Stimulated activated CD4-positive, alpha-beta T cell treated with anti-CD3 and anti-CD28 coated beads, Interleukin-12 subunit alpha, Interleukin-12 subunit beta, amount 100 ng/mL, for 48 hours (primary cell): Measurements from ENCODE around the gene EPN2.
A peak's percentile ranks its signal among the peaks of the same experiment; 100 is the strongest.

Experiments
- DNase-seq, 3 donors: peaks; one replicate each; pipeline ENCODE4 v3.0.0-alpha.2; 2020; ENCODE audit warnings: low read depth in 2 of 3, low spot score in 1 of 3

EPN2 gene

DNA sequence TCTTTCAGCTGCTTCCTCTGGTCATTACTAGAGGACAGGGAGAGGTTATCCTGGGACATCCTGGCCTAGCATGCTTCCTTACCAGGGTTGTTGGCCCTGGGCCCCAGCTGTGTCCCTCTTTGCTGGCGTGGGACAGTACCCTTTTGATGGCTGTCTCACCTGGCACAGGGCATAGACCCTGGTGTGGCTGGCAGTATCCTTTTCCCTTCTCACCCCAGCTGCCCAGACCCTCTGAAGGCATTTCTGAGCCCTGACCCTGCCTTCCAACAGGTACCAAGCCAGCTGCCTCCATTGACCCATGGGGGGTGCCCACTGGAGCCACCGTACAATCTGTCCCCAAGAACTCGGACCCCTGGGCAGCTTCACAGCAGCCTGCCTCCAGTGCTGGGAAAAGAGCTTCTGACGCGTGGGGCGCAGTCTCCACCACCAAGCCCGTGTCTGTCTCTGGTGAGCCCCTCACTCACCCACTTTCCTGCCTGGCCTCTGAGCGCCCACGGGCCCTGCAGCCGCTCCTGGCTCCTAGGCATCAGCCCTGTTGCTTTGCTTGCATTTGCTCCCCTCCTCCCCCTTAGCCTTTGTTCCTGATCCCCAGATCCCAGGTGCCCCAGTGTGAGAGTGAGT lies 91.4 kb downstream of the EPN2 start:
- DNase-seq, result no peak

DNA sequence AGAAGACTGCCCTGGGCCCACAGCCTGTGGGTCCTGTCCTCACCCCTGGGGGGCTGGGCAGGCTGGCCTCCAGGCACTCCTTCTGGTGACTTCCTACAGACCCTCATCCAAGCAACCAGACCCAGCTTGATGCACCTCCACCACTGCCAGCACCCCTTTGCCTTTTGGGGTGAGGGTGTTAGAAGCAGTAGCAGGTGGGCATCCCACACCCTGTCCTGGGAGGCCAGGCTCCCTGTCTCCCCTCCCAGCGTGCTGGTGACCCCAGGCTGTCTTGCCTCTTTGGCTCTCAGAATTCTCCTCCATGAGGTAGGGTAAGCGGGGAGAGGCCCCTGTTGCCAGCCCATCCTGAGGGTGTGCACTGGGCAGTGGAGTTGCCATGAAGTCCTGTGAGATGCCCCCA lies 92.0 kb downstream of the EPN2 start:
- no peak for DNase-seq

DNA sequence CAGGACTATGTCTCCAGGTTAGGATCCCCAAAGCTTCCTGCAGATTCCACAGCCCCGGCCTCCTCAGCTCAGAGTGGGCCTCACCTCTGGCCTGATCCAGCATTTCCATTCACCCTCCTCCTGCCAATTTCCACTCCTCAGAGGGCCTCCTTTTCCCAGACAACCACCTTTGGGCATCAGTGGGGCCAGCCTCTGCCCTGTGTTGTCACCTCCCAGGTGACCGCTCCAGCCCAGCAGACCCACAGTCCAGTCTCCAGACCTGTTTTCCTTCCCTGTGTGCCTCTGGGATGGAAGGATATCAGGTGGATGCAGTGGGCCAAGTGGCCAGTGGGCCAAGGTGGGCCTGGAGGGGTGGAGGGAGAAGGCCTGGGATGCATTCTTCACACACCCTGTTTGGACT lies 92.7 kb downstream of the EPN2 start:
- no peak for DNase-seq

DNA sequence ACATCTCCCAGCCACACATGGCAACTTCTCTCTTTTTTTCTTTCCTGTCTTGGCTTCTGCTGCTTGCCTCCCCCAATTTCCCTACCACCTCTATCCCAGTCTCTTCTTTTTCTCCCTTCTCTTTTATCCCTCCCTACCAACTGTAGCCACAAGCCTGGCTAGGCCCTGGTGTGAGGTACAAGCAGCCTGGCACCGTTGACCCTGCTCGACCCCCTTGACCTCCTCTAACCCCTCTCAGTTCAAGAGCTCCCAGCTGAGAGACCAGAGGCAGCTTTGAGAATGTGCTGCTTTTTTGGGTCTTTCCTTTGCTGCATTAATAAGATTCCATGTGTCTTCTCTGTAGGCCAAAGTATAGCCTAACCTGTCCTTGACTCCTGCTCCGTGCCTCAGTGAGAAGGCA lies 93.1 kb downstream of the EPN2 start:
- no peak for DNase-seq

DNA sequence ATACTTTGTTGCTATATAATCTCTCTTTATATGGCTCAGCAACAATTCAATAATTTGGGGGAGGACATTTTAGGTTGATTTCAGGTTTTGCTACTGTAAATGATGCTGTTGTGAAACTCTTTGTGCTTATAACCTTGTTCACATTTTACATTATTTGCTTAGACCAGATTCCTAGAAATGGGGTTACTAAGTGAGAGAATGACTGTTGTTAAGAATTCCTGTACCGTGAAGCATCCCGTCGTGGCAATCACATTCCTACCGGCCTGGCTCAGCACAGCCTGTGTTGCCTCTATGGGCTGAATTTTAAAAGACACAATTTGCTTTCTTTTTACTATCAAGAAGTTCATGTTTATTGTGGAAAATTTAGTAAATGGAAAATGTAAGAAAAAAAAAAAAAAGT lies 94.0 kb downstream of the EPN2 start:
- no peak for DNase-seq

DNA sequence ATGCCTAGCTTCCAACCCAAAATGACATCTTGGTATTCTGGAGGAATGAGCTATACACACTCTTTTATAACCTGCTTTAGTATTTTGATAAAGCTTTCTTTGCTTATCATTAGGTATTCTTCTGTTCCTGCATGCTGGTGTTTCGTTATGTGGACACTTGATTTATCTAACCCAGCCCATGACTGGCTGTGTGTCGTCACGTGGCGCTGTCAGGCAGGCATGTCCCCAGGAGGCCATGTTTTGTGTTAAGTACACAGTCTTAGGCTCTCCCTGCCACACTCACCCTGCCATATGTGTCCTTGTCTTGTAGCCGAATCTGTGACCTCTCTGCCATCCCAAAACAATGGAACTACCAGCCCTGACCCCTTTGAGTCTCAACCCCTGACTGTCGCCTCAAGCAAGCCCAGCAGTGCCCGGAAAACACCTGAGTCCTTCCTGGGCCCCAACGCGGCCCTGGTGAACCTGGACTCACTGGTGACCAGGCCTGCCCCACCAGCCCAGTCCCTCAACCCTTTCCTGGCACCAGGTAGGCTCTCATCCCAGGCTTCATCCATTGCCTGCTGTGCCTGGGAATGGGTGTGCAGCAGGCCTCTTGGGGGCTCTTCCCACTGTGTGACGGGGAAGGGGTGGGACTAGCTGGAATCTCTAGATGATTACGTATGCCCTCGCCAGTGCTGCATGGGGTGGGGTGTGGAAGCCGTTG lies 94.5 kb downstream of the EPN2 start:
- DNase-seq, result no peak

DNA sequence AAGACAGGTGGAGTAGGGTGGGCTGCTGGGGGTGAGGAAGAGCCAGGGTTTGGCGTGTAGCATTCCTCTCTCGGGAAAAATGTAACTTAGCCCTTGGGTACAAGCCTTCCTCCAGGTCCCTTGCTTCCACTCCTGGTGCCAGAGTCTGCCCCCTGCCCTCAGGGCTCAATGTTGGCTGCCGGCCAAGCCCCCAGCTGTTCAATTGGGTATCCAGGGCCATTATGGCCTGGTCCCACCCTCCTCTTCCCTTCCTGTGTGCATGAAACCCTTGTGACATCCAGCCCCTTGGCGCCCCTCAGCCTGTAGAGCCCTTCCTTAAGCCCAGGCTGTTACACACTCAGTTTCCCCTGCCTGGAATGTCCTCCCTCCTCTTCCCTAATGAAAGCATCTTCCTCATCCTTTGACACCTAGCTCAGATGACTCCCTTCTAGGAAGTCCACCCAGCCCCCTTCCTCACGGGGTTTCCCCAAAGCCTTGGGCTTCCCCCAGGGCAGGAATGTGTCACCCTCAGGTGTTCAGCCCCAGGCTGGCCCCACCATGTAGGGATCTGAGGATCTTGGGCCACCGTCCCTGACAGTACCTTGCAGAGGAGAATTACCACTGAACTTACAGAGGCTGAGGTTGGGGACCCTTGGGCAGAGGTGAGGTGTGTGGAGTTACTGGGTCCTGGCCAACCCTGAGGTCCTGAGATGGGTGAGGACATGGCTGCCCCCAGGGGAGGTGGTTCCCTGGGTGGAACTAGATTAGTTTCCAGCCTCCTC lies 95.4 kb downstream of the EPN2 start:
- no peak for DNase-seq

DNA sequence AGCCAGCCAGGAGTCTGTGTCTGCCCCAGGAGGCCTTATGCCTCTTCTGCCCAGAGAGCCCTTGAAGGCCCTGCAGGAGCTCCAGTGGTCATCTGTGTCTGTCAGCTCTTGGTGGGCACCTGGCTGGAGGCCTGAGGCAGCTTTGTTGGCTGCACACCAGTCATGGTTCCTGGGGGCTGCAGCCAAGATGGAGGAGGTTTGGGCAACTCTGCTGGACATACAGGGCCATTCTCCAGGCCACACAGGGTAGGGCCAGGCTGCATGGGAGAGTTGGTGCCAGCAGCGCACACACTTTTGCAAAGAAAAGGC lies 95.9 kb downstream of the EPN2 start:
- no peak for DNase-seq

DNA sequence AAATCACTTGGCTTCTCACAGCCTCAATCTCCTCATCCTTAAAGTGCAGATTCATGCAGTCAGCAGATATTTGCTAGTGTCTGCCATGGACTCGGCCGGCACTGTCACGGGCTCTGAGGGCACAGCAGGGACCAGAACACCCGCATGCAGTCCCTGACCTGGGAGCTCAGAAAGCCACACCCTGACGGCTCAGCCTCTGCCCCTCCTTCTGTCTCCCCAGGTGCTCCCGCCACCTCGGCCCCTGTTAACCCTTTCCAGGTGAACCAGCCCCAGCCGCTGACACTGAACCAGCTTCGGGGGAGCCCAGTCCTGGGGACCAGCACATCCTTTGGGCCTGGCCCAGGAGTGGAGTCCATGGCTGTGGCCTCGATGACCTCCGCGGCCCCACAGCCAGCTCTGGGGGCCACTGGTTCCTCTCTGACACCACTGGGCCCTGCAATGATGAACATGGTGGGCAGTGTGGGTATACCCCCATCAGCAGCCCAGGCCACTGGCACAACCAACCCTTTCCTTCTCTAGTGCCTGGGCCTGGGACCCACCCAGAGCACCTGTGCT lies 96.6 kb downstream of the EPN2 start:
- no peak for DNase-seq

DNA sequence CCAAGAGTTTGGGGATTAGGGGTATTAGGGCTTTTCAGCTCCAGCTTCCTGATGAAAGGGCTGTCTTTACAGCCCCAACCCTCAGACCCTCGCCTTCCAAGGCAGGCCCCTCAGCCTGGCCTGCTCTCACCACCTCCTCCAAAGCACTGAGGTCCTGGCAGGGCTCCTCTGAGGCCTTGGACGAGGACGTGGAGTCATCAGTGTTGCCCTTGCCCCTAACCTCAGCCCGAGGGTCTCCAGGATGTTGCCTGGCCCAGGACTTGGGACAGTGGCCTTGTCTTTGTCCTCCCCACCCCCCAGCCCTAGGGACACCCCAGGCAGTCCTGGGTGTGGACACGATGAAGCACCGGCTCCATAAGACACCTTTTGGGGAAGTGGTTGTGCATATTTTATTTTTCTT lies 97.2 kb downstream of the EPN2 start:
- no peak for DNase-seq

DNA sequence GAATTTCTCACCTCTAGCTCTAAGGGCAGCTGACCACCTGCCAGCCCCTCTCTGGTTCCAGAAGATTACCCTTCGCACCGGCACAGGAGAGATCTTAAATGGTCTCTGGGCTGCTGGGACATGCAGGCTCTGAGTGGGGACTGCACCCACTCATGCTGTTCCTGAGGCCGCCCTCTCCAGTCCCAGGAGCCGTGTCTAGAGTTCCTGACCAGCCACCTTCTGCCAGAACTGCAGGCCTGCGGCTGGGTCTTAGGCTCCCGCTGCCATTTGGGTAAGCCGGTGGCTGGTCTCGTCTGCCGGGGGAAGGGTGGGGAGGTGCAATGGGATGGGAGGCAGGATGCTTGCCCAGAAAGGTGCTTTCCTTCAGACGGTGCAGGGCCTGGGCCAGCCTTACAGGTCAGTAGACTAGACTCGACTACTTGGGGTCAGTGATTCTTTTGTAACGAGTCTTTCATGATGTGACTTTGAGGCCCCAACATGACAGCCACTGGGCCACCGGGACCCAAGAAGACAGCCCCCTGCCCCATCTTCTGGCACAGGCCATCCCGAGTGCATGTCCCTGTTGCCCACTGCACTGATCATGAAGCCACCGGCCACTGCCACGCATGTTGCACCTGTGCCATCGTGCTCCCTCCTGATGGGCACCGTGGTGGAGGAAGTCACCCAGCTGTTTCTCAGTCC lies 98.9 kb downstream of the EPN2 start:
- no peak for DNase-seq

DNA sequence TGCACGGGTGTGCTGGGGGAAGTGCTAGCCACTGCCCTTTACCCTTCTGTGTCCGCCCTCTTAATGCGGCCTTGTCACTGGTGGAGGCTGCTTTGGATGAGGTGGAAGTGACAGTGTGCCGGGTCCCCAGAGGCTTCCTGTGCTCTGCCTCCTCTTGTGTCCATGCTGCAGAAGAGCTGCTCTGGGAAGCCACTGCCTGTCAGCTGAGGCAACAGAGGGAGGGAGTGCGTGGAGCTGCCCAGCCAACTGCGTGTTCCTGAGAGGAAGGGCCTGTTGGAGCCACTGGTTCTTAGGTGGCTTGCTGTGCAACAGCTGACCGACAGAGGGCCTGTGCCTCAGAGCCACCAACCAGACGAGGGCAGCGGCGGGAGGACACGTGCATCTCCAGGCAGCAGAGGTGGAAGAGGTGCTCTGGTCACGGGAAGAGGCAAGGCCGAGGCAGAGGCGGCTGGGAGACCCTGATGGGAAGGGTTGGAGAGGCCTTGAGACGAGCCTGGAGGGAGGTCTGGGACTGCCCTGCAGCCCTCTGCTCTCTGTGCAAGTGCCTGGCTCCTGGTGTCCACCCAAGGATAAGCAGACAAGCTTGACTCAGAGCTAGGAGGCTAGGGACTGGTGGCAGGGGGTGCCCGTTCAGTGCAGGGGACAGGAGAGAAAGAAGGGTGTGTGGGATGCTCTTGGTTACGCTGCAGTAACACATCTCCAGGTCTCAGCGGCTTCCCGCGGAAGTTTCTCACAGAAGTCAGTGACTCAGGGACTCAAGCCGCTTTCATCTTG lies 100.0 kb downstream of the EPN2 start:
- DNase-seq, result no peak

DNA sequence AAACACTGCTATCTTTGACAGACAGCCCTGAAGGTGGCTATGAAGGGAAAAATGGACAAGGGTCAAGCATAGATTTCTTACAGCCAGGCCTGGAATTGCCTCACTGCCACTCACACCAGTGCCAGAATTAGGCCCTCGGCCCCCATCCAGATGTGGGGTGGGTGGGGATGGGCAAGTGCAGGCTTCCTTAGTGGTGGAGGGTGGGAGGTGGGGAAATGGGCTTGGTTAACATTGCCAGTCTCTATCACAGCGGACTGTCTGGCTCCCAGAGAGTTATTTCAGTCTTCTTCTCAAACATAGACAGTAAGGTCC lies 100.5 kb downstream of the EPN2 start:
- DNase-seq, result no peak

DNA sequence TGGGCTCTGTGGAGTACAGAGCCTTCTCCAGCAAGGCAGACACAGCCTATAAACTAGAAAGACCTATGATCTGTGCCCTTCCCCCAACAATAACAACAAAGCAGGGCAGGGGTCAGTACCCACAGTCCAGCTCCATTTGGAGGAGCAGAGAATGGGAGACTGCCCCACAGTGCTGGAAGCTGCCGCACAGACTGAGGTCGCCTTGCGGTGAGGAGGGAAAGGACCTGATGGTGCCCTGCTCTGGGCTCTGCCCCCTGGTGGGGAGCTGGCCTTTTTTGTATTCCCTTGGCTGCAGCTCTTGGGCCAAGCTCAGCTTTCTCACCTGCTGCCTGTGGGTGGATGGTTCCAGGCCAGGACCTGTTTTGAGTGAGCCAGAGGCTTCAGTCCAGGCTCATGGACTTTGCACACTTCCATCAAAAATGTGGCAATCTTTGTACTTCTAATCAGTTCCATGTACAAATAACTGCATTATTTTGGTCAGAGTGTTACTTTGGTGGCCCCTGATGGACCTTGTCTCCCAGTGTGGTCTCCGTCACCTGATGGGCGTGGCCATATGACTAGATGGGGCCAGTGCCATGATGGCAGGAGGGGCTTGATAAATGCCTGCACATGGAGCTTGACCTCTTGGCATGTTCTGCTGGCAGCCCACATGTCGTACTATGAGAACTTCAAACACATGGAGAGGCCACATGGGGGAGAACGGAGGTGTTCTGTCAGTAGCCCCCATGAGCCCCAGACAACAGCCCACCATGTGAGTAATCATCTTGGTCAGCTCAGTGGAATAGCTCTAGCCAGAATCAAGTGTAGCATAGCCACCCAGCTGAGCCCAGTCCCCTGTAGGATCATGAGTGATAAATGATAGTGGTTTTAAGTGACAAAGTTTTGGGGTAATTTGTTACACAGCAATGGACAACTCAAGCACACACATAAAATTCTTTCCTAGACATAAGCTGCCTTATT lies 101.1 kb downstream of the EPN2 start:
- DNase-seq, result peak; percentile 37 to 60 (median 40)

DNA sequence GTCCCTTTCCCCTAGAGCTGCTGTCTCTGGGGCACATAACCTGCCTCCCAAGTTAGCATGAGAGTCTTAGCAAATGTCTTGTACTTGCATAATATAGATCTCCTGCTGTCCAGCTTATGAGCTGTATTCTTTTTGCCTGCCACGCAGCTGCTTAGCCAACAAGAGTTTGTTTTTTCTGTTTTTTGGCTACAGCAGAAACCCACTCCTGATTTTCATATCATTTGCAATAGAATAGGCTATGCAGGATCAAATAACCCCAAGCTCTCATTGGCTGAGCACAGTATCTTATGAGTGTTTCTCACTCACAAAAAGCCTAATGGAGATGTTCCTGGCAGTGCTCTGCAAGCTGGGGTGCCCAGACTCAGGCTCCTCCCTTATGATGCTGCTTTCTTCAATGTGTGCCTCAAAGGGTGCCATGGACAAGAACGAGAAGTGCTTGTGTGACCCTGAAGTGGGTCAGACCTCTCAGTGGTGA lies 102.2 kb downstream of the EPN2 start:
- no peak for DNase-seq

DNA sequence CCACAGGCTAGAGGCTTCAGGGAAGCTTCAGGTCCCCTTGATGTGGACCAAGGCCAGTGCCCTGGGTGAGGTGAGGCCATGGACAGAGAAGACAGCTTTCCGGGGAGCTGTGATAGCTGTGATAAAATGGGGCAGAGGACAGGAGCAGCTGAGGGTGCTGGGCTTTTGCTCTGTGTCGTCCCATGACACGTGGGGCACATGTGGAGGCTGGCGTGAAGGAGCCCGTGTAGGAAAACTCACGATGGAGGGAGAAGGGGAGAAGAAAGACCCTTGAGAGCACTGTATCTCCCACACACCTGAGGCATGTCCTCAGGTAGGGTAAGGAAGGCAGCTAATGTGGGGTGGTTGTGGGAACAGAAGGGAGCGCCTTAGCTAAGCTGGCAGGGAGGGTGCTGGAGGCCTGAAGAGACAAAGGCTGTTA lies 104.1 kb downstream of the EPN2 start:
- DNase-seq, result no peak

DNA sequence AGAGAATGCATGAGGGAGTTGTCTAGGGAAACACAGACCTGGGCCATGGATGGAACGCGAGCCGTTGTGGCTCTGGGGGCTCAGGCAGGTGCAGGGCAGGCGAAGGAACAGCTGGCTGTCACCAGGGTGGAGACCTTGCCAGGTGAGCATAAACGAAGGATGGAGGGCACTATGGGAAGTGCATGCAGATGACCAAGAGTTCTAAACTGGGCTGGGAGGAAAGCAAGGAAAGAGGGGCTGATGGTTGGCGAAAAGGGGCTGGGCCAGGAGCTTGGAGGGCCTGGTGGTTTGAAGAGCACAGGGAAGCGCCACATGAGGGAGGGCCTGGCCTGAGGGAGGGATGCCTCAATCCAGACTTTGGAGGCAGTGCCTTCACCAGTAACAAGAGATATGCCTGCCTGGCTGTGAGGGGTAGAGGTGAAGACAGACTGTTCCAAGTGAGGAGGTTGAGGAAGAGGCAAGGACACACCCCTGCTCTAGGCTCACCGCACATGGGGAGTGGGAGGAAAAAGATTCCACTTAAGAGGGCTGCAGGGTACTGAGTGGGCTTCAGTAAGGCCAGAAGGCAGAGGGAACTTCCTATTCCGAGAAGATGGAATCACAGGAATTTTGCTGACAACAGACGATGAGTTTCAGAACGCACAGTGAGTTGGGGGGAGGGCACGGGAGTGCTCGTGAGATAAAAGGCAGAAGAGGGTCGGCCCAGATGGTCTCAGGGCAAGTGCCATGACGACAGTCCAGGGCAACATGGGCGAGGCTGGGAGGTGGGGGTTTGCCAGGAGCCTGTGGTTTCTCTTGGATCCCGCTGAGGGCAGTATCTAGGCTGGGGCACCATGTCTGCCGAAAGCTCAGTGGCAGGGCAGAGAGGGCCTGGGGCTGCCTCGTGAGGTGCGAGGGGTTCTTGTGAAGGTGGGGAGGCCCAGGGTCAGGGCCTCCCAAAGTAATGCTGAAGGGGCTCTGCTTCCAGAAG lies 104.8 kb downstream of the EPN2 start:
- DNase-seq, result no peak

DNA sequence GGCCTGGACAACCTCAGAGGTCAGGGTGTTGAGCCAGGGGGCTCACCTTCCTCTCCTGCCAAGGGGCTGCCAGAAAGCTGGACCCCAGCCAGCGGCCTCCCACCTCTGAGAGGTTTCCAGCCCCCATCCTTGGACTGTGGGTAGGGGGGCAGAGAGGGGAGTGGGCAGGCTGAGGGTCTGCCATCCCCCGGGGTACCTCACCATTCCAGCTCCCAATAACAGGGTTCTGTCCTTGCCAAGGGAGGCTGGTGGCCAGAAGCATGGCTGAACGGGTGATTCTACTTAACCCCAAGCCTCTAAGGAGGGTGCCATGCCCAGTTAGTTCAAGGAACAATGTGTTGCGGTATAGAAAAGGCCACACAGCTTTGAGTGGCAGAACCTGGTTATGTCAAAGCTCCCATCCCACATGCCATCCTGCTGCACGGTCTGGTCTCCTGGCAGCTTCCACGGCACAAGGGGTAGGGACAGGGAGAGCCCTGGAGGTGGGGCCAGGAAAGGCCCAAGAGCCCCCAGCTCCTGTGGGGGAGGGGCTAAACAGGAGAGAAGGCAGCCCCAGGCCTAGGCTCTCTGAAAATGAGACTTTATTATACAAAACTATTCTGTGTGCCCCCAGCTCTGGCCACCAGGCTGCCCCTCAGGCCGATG lies 105.6 kb downstream of the EPN2 start:
- DNase-seq, result no peak
